ENCODE results near the gene ASAH2. TPM values are rescaled to one million over a fixed set of nuclear protein-coding genes. Genes with fewer than 3 reads are reported as not detected.

ASAH2 gene
- total RNA-seq, 1 experiment from 2014 or later: 4.6 TPM

GRCh38 chr10:50231515-50232260 lies 19.6 kb downstream of the ASAH2 start:
- Histone ChIP-seq H3K79me2 (ENCODE audit: insufficient read depth, low read length) (no peaks in the 10 kb centered on the region), H2BK12ac (ENCODE audit: insufficient read length, low read depth, low read length) (no peak overlapping the region), H3K4ac (ENCODE audit: low read depth, low read length) (no peak overlapping the region), H3K79me1 (ENCODE audit: insufficient read depth, low read depth, low read length, poor library complexity, severe bottlenecking) (no peaks in the 10 kb centered on the region), H4K20me1 (ENCODE audit: control insufficient read depth, insufficient read depth, insufficient read length) (no peaks in the 10 kb centered on the region), H3K27ac (ENCODE audit: insufficient read length, low read depth, low read length) (no peak overlapping the region), H2BK15ac (ENCODE audit: low read depth, low read length) (no peak overlapping the region), H4K91ac (ENCODE audit: insufficient read length, low read depth, low read length) (no peak overlapping the region), H2AFZ (ENCODE audit: low read length) (no peak overlapping the region), H4K8ac (replicated peaks; ENCODE audit: insufficient read length, low read depth, low read length) (no peak overlapping the region), H3K4me1 (ENCODE audit: insufficient read depth, low read length) (no peaks in the 10 kb centered on the region), H4K5ac (ENCODE audit: insufficient read length, low read depth, low read length) (no peak overlapping the region), H3K23ac (ENCODE audit: insufficient read length, low read depth, low read length) (no peak overlapping the region), H3K9ac (ENCODE audit: extremely low read depth, insufficient read length, low read length) (no peak overlapping the region), H3K23me2 (ENCODE audit: insufficient read length, low read depth, low read length, poor library complexity, severe bottlenecking) (no peaks in the 10 kb centered on the region), H3K14ac (ENCODE audit: insufficient read depth, low read length) (no peak overlapping the region), H2AK5ac (ENCODE audit: insufficient read length, low read length) (no peak overlapping the region), H2BK120ac (ENCODE audit: low read depth, low read length, poor library complexity, severe bottlenecking) (no peak overlapping the region), H3K27me3 (ENCODE audit: insufficient read depth, low read length) (no peaks in the 10 kb centered on the region), H3T11ph (ENCODE audit: low read length) (no peak overlapping the region), H3K4me2 (ENCODE audit: insufficient read depth, insufficient read length, low read length) (no peak overlapping the region), H3K9me3 (ENCODE audit: control insufficient read depth, low read depth, low read length) (no peaks in the 10 kb centered on the region), H2BK5ac (ENCODE audit: insufficient read length, low read length) (no peak overlapping the region), H2BK20ac (ENCODE audit: low read depth, low read length, poor library complexity, severe bottlenecking) (no peak overlapping the region), H3K18ac (ENCODE audit: insufficient read length, low read depth, low read length) (no peak overlapping the region), H3K56ac (ENCODE audit: insufficient read length, low read depth, low read length) (no peak overlapping the region)
- no peaks in the 10 kb centered on the region for H3K36me3 Mint-ChIP-seq (ENCODE audit: insufficient read depth in 1 of 3, low read depth in 3 of 3)
- no peak overlapping the region for H3K4me3 Mint-ChIP-seq
- DNase-seq: no peak
- H3K27ac Mint-ChIP-seq: no peak overlapping the region
- 0 out of 4 replicates have a peak, but pooled peaks cover 0 to 3% of the 10 kb centered on the region in 2 experiments for H3K4me1 Mint-ChIP-seq
- TF ChIP-seq CTCF (conservative IDR thresholded peaks at IDR 0.05): no peak
- H3K9me3 Mint-ChIP-seq: no peaks in the 10 kb centered on the region
- H3K27me3 Mint-ChIP-seq (ENCODE audit: low read depth): peaks cover 2% of the 10 kb centered on the region
